SU-DHL-6 (cell line): Measurements from ENCODE around the gene TCP11L2.

ENCODE experiments used
- H2AFZ ChIP-seq: fragments of 200-600 bp; sonication (generic); 2 replicates; pipeline ENCODE4 v1.6.1; 2014; ENCODE audit warnings: low read depth, mild to moderate bottlenecking, moderate library complexity, mixed read lengths, antibody characterized with exemption, low read length; ENCODE audit not compliant: severe bottlenecking
- H3F3A ChIP-seq: fragments of 200-600 bp; shearing (Covaris generic); 2 replicates; pipeline ENCODE4 v1.6.0; 2016; ENCODE audit warnings: antibody characterized with exemption, mild to moderate bottlenecking; ENCODE audit not compliant: insufficient read depth
- H3K27ac ChIP-seq: fragments of 200-600 bp; sonication (generic); 2 replicates; pipeline ENCODE4 v1.5.1; 2016; ENCODE audit warnings: low read depth, mild to moderate bottlenecking, low read length, moderate library complexity, mixed read lengths
- H3K27me3 ChIP-seq: fragments of 200-600 bp; sonication (generic), shearing (Covaris generic); 2 replicates; pipeline ENCODE4 v1.6.0; 2014; ENCODE audit warnings: mild to moderate bottlenecking, low read length
- H3K36me3 ChIP-seq: fragments of 200-600 bp; sonication (generic); 2 replicates; pipeline ENCODE4 v1.6.1; 2014; ENCODE audit warnings: mild to moderate bottlenecking, low read length, mixed read lengths
- H3K4me2 ChIP-seq: fragments of 300-600, 200-600 bp; shearing (Covaris generic), sonication (generic); 2 replicates; pipeline ENCODE4 v1.6.0; 2014; ENCODE audit warnings: low read length, low read depth, mild to moderate bottlenecking; ENCODE audit not compliant: poor library complexity, severe bottlenecking
- H3K4me3 ChIP-seq: fragments of 200-600 bp; sonication (generic); 2 replicates; pipeline ENCODE4 v1.5.1; 2014; ENCODE audit warnings: antibody characterized with exemption, low read length, mild to moderate bottlenecking, mixed read lengths; ENCODE audit not compliant: insufficient read depth, poor library complexity, severe bottlenecking
- H3K79me2 ChIP-seq: fragments of 200-600 bp; sonication (generic); 2 replicates; pipeline ENCODE4 v1.6.1; 2014; ENCODE audit warnings: mild to moderate bottlenecking, low read length, moderate library complexity; ENCODE audit not compliant: insufficient read depth
- H3K9ac ChIP-seq: fragments of 200-600 bp; sonication (generic); 2 replicates; pipeline ENCODE4 v1.7.0; 2014; ENCODE audit warnings: mild to moderate bottlenecking, low read length
- H3K9me2 ChIP-seq: fragments of 200-600 bp; sonication (generic); replicated peaks from 2 replicates; pipeline ENCODE4 v1.6.1; 2014; ENCODE audit warnings: low read length; ENCODE audit not compliant: insufficient read depth
- H3K9me3 ChIP-seq: fragments of 200-600 bp; sonication (generic); 2 replicates; pipeline ENCODE4 v1.6.1; 2014; ENCODE audit warnings: low read length, mixed read lengths; ENCODE audit not compliant: insufficient read depth
- H4K20me1 ChIP-seq: fragments of 200-600 bp; sonication (generic); 2 replicates; pipeline ENCODE4 v1.6.1; 2014; ENCODE audit warnings: low read depth, mild to moderate bottlenecking, antibody characterized with exemption, low read length, moderate library complexity, mixed read lengths
- EZH2phosphoT487 ChIP-seq: fragments of 200-600 bp; sonication (generic), shearing (Covaris generic); conservative IDR thresholded peaks from 2 replicates; pipeline ENCODE4 v1.6.1; 2018; ENCODE audit warnings: mild to moderate bottlenecking, antibody characterized with exemption, low read length, moderate library complexity, mixed read lengths
- TF ChIP-seq, protein P1 (sequence below): fragments of 200-600 bp; sonication (generic); IDR thresholded peaks from one replicate; pipeline ENCODE4 v1.5.1; 2017; ENCODE audit warnings: antibody characterized with exemption, mild to moderate bottlenecking, low read length, moderate library complexity; ENCODE audit not compliant: insufficient read depth, poor library complexity, severe bottlenecking

The TCP11L2 gene

DNA sequence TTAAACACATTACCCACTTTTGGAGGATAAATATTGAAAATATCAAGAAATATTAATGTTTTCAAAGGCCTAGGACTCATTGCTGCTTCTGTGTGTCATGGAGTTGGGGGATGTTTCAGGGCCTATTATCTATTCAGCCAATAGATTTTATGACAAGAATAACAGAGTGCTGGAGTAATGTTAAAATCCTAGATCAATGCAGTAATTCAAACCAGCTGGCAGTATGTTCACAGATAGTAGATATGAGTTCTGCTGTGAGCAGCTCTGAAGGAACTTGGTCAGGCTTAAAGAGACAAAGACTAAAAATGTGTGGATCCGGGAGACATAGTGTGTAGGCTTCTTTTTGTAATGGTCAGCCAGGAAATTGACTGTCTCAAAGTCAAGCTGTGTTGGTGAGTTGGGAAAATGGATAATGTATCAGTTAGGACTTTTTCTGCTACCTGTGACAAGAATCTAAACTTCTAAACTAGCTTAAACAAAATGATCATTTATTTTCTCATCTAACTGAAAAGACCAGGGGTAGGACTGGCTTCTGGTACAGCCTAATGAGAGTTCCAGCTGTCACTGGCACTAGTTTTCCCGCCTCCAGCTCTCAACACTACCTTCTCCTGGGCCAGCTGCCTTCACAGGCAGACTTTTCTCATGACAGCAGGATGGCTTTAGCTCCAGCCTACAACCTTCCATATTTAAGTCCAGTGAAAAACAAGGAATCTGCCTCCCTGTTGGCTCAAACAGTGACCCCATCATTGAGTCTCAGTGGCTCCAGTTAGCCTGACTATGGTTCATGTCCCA is 38.7 kb downstream of the TCP11L2 start:
- Histone ChIP-seq H3K27me3 (no peaks in the 10 kb centered on the region), H3K9ac (no peak overlapping the region), H3K27ac (no peak overlapping the region), H3K9me2 (no peaks in the 10 kb centered on the region), H3K4me3 (no peak overlapping the region), H3K79me2 (no peaks in the 10 kb centered on the region), H2AFZ (no peak overlapping the region), H4K20me1 (no peaks in the 10 kb centered on the region), H3K9me3 (no peaks in the 10 kb centered on the region), H3K4me2 (no peak overlapping the region), H3F3A (no peaks in the 10 kb centered on the region), H3K36me3 (no peaks in the 10 kb centered on the region)
- no peak for TF ChIP-seq EZH2phosphoT487
- TF ChIP-seq, protein P1, sequence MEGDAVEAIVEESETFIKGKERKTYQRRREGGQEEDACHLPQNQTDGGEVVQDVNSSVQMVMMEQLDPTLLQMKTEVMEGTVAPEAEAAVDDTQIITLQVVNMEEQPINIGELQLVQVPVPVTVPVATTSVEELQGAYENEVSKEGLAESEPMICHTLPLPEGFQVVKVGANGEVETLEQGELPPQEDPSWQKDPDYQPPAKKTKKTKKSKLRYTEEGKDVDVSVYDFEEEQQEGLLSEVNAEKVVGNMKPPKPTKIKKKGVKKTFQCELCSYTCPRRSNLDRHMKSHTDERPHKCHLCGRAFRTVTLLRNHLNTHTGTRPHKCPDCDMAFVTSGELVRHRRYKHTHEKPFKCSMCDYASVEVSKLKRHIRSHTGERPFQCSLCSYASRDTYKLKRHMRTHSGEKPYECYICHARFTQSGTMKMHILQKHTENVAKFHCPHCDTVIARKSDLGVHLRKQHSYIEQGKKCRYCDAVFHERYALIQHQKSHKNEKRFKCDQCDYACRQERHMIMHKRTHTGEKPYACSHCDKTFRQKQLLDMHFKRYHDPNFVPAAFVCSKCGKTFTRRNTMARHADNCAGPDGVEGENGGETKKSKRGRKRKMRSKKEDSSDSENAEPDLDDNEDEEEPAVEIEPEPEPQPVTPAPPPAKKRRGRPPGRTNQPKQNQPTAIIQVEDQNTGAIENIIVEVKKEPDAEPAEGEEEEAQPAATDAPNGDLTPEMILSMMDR, result no peak

GRCh38 chr12:106342397-106343213 is 40.1 kb downstream of the TCP11L2 start:
- Histone ChIP-seq H3K4me2 (no peak overlapping the region), H3K36me3 (no peaks in the 10 kb centered on the region), H3K4me3 (no peak overlapping the region), H2AFZ (no peak overlapping the region), H3K27me3 (no peaks in the 10 kb centered on the region), H3K9me3 (no peaks in the 10 kb centered on the region), H3K27ac (no peak overlapping the region), H3K9ac (no peak overlapping the region), H3K79me2 (no peaks in the 10 kb centered on the region), H4K20me1 (no peaks in the 10 kb centered on the region), H3K9me2 (no peaks in the 10 kb centered on the region), H3F3A (no peaks in the 10 kb centered on the region)
- TF ChIP-seq, protein P1, result no peak
- TF ChIP-seq EZH2phosphoT487, result no peak

- H4K20me1 ChIP-seq, result no peaks in the 10 kb centered on the region
- H3K9me3 ChIP-seq, result no peaks in the 10 kb centered on the region
- no peaks in the 10 kb centered on the region for H3F3A ChIP-seq
- H3K79me2 ChIP-seq, result no peaks in the 10 kb centered on the region
- H3K4me2 ChIP-seq, result no peak overlapping the region
- TF ChIP-seq EZH2phosphoT487, result no peak
- TF ChIP-seq, protein P1, result no peak
- H3K27ac ChIP-seq, result no peak overlapping the region
- H3K9me2 ChIP-seq, result no peaks in the 10 kb centered on the region
- no peak overlapping the region for H3K9ac ChIP-seq
- H2AFZ ChIP-seq, result no peak overlapping the region
- no peak overlapping the region for H3K4me3 ChIP-seq
- no peaks in the 10 kb centered on the region for H3K27me3 ChIP-seq
- H3K36me3 ChIP-seq, result no peaks in the 10 kb centered on the region
Measured at GRCh38 chr12:106343214-106343528, 40.6 kb downstream of the TCP11L2 start.
